Measurements from ENCODE around the gene MCOLN1. TPM values are rescaled to one million over a fixed set of nuclear protein-coding genes. Genes with fewer than 3 reads are reported as not detected.

Gene MCOLN1
- total RNA-seq, 1 experiment from 2014 or later: 15.7 TPM

DNA sequence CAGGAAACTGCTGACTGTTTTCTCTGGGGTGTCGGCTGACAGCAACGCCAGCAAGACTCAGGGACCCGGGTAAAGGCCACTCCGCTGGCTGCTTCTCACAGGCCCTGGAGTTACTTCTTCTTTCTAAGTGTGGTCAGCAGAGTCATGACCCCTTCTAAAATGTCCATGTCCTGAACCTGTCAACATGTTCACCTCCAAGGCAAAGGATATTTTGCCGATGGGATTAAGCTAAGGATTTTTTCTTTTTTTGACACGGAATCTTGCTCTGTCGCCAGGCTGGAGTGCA is 41.5 kb upstream of the MCOLN1 start:
- Histone ChIP-seq H4K20me1 (ENCODE audit: control insufficient read depth, insufficient read depth, insufficient read length) (no peaks in the 10 kb centered on the region), H3K27ac (ENCODE audit: insufficient read length, low read depth, low read length) (no peak overlapping the region), H3K9ac (ENCODE audit: extremely low read depth, insufficient read length, low read length) (no peak overlapping the region), H4K5ac (ENCODE audit: insufficient read length, low read depth, low read length) (no peak overlapping the region), H3K27me3 (ENCODE audit: insufficient read depth, low read length) (no peaks in the 10 kb centered on the region), H2BK5ac (ENCODE audit: insufficient read length, low read length) (no peak overlapping the region), H3K23ac (ENCODE audit: insufficient read length, low read depth, low read length) (no peak overlapping the region), H3K79me1 (ENCODE audit: insufficient read depth, low read depth, low read length, poor library complexity, severe bottlenecking) (no peaks in the 10 kb centered on the region), H3K4me1 (ENCODE audit: insufficient read depth, low read length) (no peaks in the 10 kb centered on the region; the same call in 1 of the 2 replicates), H2BK120ac (ENCODE audit: low read depth, low read length, poor library complexity, severe bottlenecking) (no peak overlapping the region), H2BK12ac (ENCODE audit: insufficient read length, low read depth, low read length) (no peak overlapping the region), H3K14ac (ENCODE audit: insufficient read depth, low read length) (no peak overlapping the region), H2BK15ac (ENCODE audit: low read depth, low read length) (no peak overlapping the region), H4K91ac (ENCODE audit: insufficient read length, low read depth, low read length) (no peak overlapping the region), H3K23me2 (ENCODE audit: insufficient read length, low read depth, low read length, poor library complexity, severe bottlenecking) (peaks cover 4% of the 10 kb centered on the region), H2AFZ (ENCODE audit: low read length) (no peak overlapping the region), H4K8ac (replicated peaks; ENCODE audit: insufficient read length, low read depth, low read length) (no peak overlapping the region), H3K9me3 (ENCODE audit: control insufficient read depth, low read depth, low read length) (no peaks in the 10 kb centered on the region), H3K79me2 (ENCODE audit: insufficient read depth, low read length) (no peaks in the 10 kb centered on the region), H3T11ph (ENCODE audit: low read length) (no peak overlapping the region), H3K56ac (ENCODE audit: insufficient read length, low read depth, low read length) (no peak overlapping the region), H3K4me2 (ENCODE audit: insufficient read depth, insufficient read length, low read length) (no peak overlapping the region), H2BK20ac (ENCODE audit: low read depth, low read length, poor library complexity, severe bottlenecking) (no peak overlapping the region), H2AK5ac (ENCODE audit: insufficient read length, low read length) (no peak overlapping the region), H3K4ac (ENCODE audit: low read depth, low read length) (no peak overlapping the region), H3K18ac (ENCODE audit: insufficient read length, low read depth, low read length) (no peak overlapping the region)
- H3K9me3 Mint-ChIP-seq: no peaks in the 10 kb centered on the region
- no peak overlapping the region for H3K27ac Mint-ChIP-seq
- H3K4me1 Mint-ChIP-seq: peaks cover 14 to 24% of the 10 kb centered on the region in 2 experiments
- WGBS (ENCODE audit: extremely low coverage, insufficient read length, low lambda C conversion rate): no CpG with 5 or more reads among the region's 7 CpGs
- no peak for DNase-seq
- TF ChIP-seq CTCF (conservative IDR thresholded peaks at IDR 0.05): no peak
- no peaks in the 10 kb centered on the region for H3K36me3 Mint-ChIP-seq (ENCODE audit: insufficient read depth in 1 of 3, low read depth in 3 of 3)
- no peaks in the 10 kb centered on the region for H3K27me3 Mint-ChIP-seq (ENCODE audit: low read depth)
- no peak overlapping the region for H3K4me3 Mint-ChIP-seq

Measured in H9 (cell line).